Measurements from ENCODE around the gene EDC3. TPM values are rescaled to one million over a fixed set of nuclear protein-coding genes. Genes with fewer than 3 reads are reported as not detected.
"Not testable (repeated sequence)": the region's sequence is repeated elsewhere in the genome, so short reads cannot be mapped to it uniquely, and the experiment has no call there.

The EDC3 gene
- total RNA-seq, 2 donors from 2014 or later: 11.5 to 16.2 TPM

- no peak for ATAC-seq (ENCODE audit: insufficient number of reproducible peaks, low FRiP score, low read depth)
- no peak for TF ChIP-seq CTCF (IDR thresholded peaks at IDR 0.05)
- Histone ChIP-seq H3K9me3 (no peaks in the 10 kb centered on the region), H3K27ac (no peak overlapping the region), H3K4me3 (no peak overlapping the region), H3K4me1 (ENCODE audit: control insufficient read depth in 1 of 2, low read depth in 2 of 2) (peaks cover 14 to 34% of the 10 kb centered on the region in 2 donors), H3K27me3 (replicated peaks; ENCODE audit: insufficient read depth) (no peaks in the 10 kb centered on the region), H3K36me3 (peaks cover 3% of the 10 kb centered on the region)
- no peak for DNase-seq (ENCODE audit: low spot score)
Measured at GRCh38 chr15:74662064-74662860, 33.6 kb downstream of the EDC3 start.

- not testable (repeated sequence) for H3K27ac ChIP-seq; H3K4me3 ChIP-seq; ATAC-seq (ENCODE audit: insufficient number of reproducible peaks, low FRiP score, low read depth); DNase-seq (ENCODE audit: low spot score); H3K27me3 ChIP-seq (replicated peaks; ENCODE audit: insufficient read depth); H3K9me3 ChIP-seq; H3K36me3 ChIP-seq
- peaks cover 14 to 34% of the 10 kb centered on the region in 2 donors for H3K4me1 ChIP-seq (ENCODE audit: control insufficient read depth in 1 of 2, low read depth in 2 of 2)
Measured at GRCh38 chr15:74661280-74661679, 34.5 kb downstream of the EDC3 start.

- TF ChIP-seq CTCF (IDR thresholded peaks at IDR 0.05): no peak
- Histone ChIP-seq H3K9me3 (no peaks in the 10 kb centered on the region), H3K27me3 (replicated peaks; ENCODE audit: insufficient read depth) (no peaks in the 10 kb centered on the region), H3K4me3 (no peak overlapping the region), H3K4me1 (ENCODE audit: control insufficient read depth in 1 of 2, low read depth in 2 of 2) (peaks cover 4 to 28% of the 10 kb centered on the region in 2 donors), H3K27ac (no peak overlapping the region), H3K36me3 (peaks cover 3% of the 10 kb centered on the region)
- DNase-seq (ENCODE audit: low spot score) (no peak), ATAC-seq (ENCODE audit: insufficient number of reproducible peaks, low FRiP score, low read depth) (no peak)
Measured at GRCh38 chr15:74657846-74658245, 38.0 kb downstream of the EDC3 start.

DNA sequence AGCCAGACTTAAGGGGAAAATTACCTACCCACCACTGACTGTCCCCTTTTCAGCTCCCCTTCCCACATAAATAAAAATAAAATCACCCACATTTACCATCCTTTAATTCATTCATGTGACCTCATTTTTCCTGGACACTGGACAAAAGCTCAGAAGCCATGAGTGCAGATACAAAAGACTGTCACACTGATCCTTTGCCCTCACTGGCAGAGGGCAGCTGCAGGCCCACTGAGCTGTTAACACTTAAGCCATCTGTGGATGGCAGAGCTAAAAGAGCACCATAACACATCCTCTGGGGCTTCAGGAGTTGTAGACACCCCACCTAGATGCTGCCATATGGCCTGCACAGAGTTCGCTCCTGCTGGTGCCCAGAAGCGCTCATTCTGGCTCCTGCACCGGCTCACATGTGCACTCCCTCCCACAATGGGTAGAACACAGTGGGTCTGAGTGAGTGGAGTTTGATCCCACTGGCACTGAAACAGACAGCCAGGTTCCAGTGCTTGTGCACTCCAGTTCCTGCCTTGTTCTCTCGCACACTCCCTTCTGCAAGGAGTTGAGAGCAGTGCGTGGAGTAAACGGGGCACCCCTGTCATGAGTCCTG, 38.8 kb downstream of the EDC3 start:
- ATAC-seq (ENCODE audit: insufficient number of reproducible peaks, low FRiP score, low read depth) (no peak), DNase-seq (ENCODE audit: low spot score) (no peak)
- TF ChIP-seq CTCF (IDR thresholded peaks at IDR 0.05): no peak
- peaks cover 3% of the 10 kb centered on the region for H3K36me3 ChIP-seq
- no peak overlapping the region for H3K4me3 ChIP-seq
- H3K9me3 ChIP-seq: no peaks in the 10 kb centered on the region
- H3K27ac ChIP-seq: no peak overlapping the region
- peaks cover 4 to 20% of the 10 kb centered on the region in 2 donors for H3K4me1 ChIP-seq (ENCODE audit: control insufficient read depth in 1 of 2, low read depth in 2 of 2)
- no peaks in the 10 kb centered on the region for H3K27me3 ChIP-seq (replicated peaks; ENCODE audit: insufficient read depth)

DNA sequence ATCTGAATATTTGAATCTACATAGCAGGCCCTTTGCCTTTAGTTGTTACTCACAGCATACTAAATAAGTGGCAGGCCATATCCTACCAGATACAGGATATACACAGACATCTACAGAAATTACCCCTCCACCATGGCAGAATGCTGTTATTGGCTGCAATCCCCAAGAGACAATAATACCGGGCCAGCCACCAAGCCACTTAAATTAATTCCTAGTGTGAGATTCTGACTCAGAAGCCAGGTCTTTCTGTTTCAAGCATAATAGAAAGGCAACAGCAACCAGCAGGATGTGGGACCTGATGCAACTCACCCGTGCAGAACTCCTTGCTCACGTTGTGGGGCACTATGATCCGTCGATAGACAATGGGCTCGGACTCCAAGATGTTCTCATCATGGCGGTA, 40.4 kb downstream of the EDC3 start:
- Histone ChIP-seq H3K4me3 (no peak overlapping the region), H3K36me3 (no peaks in the 10 kb centered on the region), H3K4me1 (ENCODE audit: control insufficient read depth in 1 of 2, low read depth in 2 of 2) (peaks cover 4 to 18% of the 10 kb centered on the region in 2 donors), H3K27ac (no peak overlapping the region), H3K27me3 (replicated peaks; ENCODE audit: insufficient read depth) (no peaks in the 10 kb centered on the region), H3K9me3 (no peaks in the 10 kb centered on the region)
- TF ChIP-seq CTCF (IDR thresholded peaks at IDR 0.05): no peak
- DNase-seq (ENCODE audit: low spot score) (no peak), ATAC-seq (ENCODE audit: insufficient number of reproducible peaks, low FRiP score, low read depth) (no peak)
